NCI-H1417 (cell line): ENCODE measurements around the gene ANKRD20A1.
"Not testable (repeated sequence)": the region's sequence is repeated elsewhere in the genome, so short reads cannot be mapped to it uniquely, and the experiment has no call there.

Experiments used
- DNase-seq, 3 experiments: peaks; one replicate each; lab custom pipeline; 2025; lab: John Stamatoyannopoulos, UW

ANKRD20A1 gene

DNA sequence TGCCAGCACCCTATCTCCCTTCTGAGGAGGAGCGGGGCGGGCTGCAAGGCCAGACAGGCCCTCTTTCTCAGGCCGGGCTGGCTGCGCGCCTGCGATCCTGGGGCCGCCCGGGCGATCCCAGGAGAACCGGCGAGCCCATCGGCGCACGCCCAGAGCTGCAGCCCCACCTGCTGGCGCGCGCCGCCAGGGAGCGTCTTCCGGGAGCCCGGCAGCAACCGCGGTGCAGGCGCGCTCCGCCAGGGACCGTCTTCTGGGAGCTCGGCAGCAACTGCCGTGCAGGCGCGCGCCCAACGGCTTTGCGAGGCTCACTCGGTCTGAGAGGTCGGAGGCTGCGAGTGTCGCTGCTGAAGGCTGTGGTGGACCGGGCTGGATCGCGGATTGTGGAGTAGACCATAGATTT is at the start of gene ANKRD20A1:
TSS of gene ANKRD20A1 (plus strand) at position 61 of the 400 bp plus-strand sequence. CDS start 496 bp downstream, outside the sequence.
- DNase-seq: not testable (repeated sequence)

DNA sequence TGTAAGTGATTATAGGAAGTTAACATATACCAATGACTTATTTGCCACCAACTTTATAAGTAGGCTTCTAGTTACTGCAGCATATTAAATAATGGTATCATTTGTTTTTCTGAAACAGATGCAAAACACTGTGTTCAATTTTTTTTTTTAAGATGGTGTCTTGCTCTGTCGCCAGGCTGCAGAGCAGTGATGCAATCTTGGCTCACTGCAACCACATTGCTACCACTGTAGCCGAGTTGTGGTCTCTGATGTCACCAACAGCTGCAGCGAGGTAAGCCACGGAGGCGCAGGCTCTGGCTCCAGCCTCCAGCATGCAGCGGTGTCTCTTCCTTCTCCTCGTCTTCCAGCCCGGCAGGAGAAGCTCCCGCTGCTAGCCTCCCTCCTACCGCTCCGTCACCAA is 26.6 kb upstream of the ANKRD20A1 start:
- DNase-seq: not testable (repeated sequence)
